BJ (cell line): ENCODE data around the gene BSG. TPM values are rescaled to one million over a fixed set of nuclear protein-coding genes. Genes with fewer than 3 reads are reported as not detected.

Experiments
- CTCF ChIA-PET: fragments of 350-600 bp; formaldehyde crosslinking; extraction: SDS; loops from one replicate; lab custom pipeline; 2021; ENCODE audit warnings: antibody characterized with exemption, inconsistent platforms; lab: Yijun Ruan, JAX
- POLR2A ChIA-PET: fragments of 300-600 bp; sonication (Branson Sonifier 250); formaldehyde crosslinking; extraction: SDS; loops from one replicate; lab custom pipeline; 2021; ENCODE audit warnings: antibody characterized with exemption; lab: Charles Lee
- DNase-seq: peaks from one replicate; pipeline ENCODE4 v3.0.0-alpha.2; 2011; ENCODE audit warnings: low read depth
- H3K27me3 ChIP-seq: 2 replicates; pipeline ENCODE4 v1.6.0; 2011; ENCODE audit warnings: low read length; ENCODE audit not compliant: control insufficient read depth, insufficient read depth
- H3K36me3 ChIP-seq: 2 replicates; pipeline ENCODE4 v1.5.1; 2011; ENCODE audit warnings: low read length; ENCODE audit not compliant: control insufficient read depth, insufficient read depth
- H3K4me3 ChIP-seq: 2 replicates; pipeline ENCODE4 v1.5.1; 2011; ENCODE audit warnings: low read depth, mild to moderate bottlenecking, control low read depth, low read length
- CTCF ChIP-seq: IDR thresholded peaks from 2 replicates; pipeline ENCODE4 v1.5.1; 2011; ENCODE audit warnings: low read depth, mild to moderate bottlenecking, control low read depth, inconsistent platforms, low read length, moderate library complexity; ENCODE audit not compliant: insufficient read depth
- polyA plus RNA-seq: library from polyadenylated mRNA; depleted of rRNA; stranded (reverse); fragments of >200 nt; gene quantifications from 2 replicates; pipeline ENCODE4 v1.2.3, GENCODE V29; 2011

BSG gene
- polyA plus RNA-seq, 1 experiment: 1,176 TPM

GRCh38 chr19:570251-570686 is 2.1 kb upstream of the BSG start:
- Histone ChIP-seq H3K27me3 (no peaks in the 10 kb centered on the region), H3K36me3 (no peaks in the 10 kb centered on the region), H3K4me3 (no peak overlapping the region)
- POLR2A ChIA-PET: no interaction called here
- DNase-seq: no peak
- no peak for TF ChIP-seq CTCF
- CTCF ChIA-PET: interaction anchor here (0.9 kb wide), 1 partner anchor 19 kb away, joined by 5 read pairs; no protein-coding TSS in a partner anchor

GRCh38 chr19:570937-571565 is 1.3 kb upstream of the BSG start:
- DNase-seq: no peak
- no peak for TF ChIP-seq CTCF
- ChIA-PET POLR2A (no interaction called here), CTCF (interaction anchor here (0.9 kb wide), 1 partner anchor 13 kb away, joined by 3 read pairs; no protein-coding TSS in a partner anchor)
- H3K27me3 ChIP-seq: no peaks in the 10 kb centered on the region
- H3K4me3 ChIP-seq: peak overlapping the region; percentile 44
- H3K36me3 ChIP-seq: no peaks in the 10 kb centered on the region

GRCh38 chr19:571566-571974 is 826 bp upstream of the BSG start:
- POLR2A ChIA-PET: interaction anchor here (0.7 kb wide), 1 partner anchor 40 kb away, joined by 4 read pairs; the partner anchor contains the start of gene CDC34
- Histone ChIP-seq H3K36me3 (no peaks in the 10 kb centered on the region), H3K27me3 (no peaks in the 10 kb centered on the region), H3K4me3 (peak overlapping the region; percentile 44)
- DNase-seq: no peak
- no peak for TF ChIP-seq CTCF
- CTCF ChIA-PET: interaction anchor here (0.9 to 1.4 kb wide), 2 partner anchors 12 to 39 kb away, joined by 3 to 6 read pairs; partner anchors contain the start of gene CDC34

GRCh38 chr19:572743-573518 is 535 bp downstream of the BSG start:
- Histone ChIP-seq H3K27me3 (no peaks in the 10 kb centered on the region), H3K36me3 (0 out of 2 replicates have a peak, but pooled peaks cover 1% of the 10 kb centered on the region), H3K4me3 (peak overlapping the region; percentile 86)
- TF ChIP-seq CTCF: no peak
- no peak for DNase-seq
- CTCF ChIA-PET: interaction anchor here (1.4 kb wide), 1 partner anchor 40 kb away, joined by 6 read pairs; the partner anchor contains the start of gene CDC34
- POLR2A ChIA-PET: interaction anchor here (0.5 to 0.6 kb wide), 3 partner anchors 13 to 697 kb away, joined by 3 to 6 read pairs (median 4); no protein-coding TSS in a partner anchor

GRCh38 chr19:573519-573825 is 1.1 kb downstream of the BSG start:
- no peak for TF ChIP-seq CTCF
- H3K4me3 ChIP-seq: peak overlapping the region; percentile 86
- no peaks in the 10 kb centered on the region for H3K27me3 ChIP-seq
- ChIA-PET POLR2A (no interaction called here), CTCF (no interaction called here)
- no peak for DNase-seq
- H3K36me3 ChIP-seq: peaks cover 1% of the 10 kb centered on the region; the same call in 1 of the 2 replicates
